IMR-90 (cell line): ENCODE results near the gene RPTOR. TPM values are rescaled to one million over a fixed set of nuclear protein-coding genes. Genes with fewer than 3 reads are reported as not detected.

ENCODE experiments used
- ATAC-seq: fragments of 200-7000 bp; cut with Tn5 transposase; 2 replicates; pipeline ENCODE4 v1.9.1; 2020; ENCODE audit warnings: low read depth, mild to moderate bottlenecking, moderate library complexity
- BruUV-seq: library from RNA; stranded (reverse); fragments of 400-500 nt; replicated peaks from 2 replicates; lab custom pipeline; 2021; lab: Mats Ljungman, UMichigan
- CTCF ChIA-PET: fragments of 300-600 bp; formaldehyde crosslinking; extraction: SDS; loops from one replicate; lab custom pipeline; 2021; ENCODE audit warnings: antibody characterized with exemption; lab: Yijun Ruan, JAX
- POLR2A ChIA-PET: fragments of 300-600 bp; sonication (Branson Sonifier 250); formaldehyde crosslinking; loops from one replicate; lab custom pipeline; 2022; ENCODE audit warnings: antibody characterized with exemption; ENCODE audit not compliant: unreplicated experiment; lab: Charles Lee
- DNase-seq: peaks from one replicate; pipeline ENCODE4 v3.0.0; 2013
- H2AFZ ChIP-seq: replicated peaks from 2 replicates; pipeline ENCODE3; 2013; ENCODE audit warnings: low read length, mild to moderate bottlenecking; ENCODE audit not compliant: poor library complexity
- H2AK5ac ChIP-seq: 2 replicates; pipeline ENCODE4 v1.6.1; 2013; ENCODE audit warnings: low read depth, low read length, inconsistent platforms
- H2AK9ac ChIP-seq: replicated peaks from 2 replicates; pipeline ENCODE3; 2013; ENCODE audit warnings: mild to moderate bottlenecking, low read depth, low read length, moderate library complexity; ENCODE audit not compliant: poor library complexity
- H2BK120ac ChIP-seq: 2 replicates; pipeline ENCODE4 v1.6.1; 2013; ENCODE audit warnings: low read depth, low read length, inconsistent platforms
- H2BK15ac ChIP-seq: 3 replicates; pipeline ENCODE4 v1.6.1; 2013; ENCODE audit warnings: low read depth, low read length, inconsistent platforms
- H2BK20ac ChIP-seq: 2 replicates; pipeline ENCODE4 v1.6.1; 2013; ENCODE audit warnings: low read depth, mild to moderate bottlenecking, inconsistent platforms, low read length, moderate library complexity
- H2BK5ac ChIP-seq: 2 replicates; pipeline ENCODE4 v1.6.1; 2013; ENCODE audit warnings: mild to moderate bottlenecking, low read depth, low read length, inconsistent platforms; ENCODE audit not compliant: poor library complexity, severe bottlenecking
- H3K14ac ChIP-seq: replicated peaks from 2 replicates; pipeline ENCODE4 v1.6.1; 2013; ENCODE audit warnings: low read depth, low read length, inconsistent platforms
- H3K18ac ChIP-seq: 2 replicates; pipeline ENCODE4 v1.6.1; 2013; ENCODE audit warnings: low read depth, low read length, control low read depth
- H3K23ac ChIP-seq: 2 replicates; pipeline ENCODE4 v1.6.1; 2013; ENCODE audit warnings: low read depth, low read length, inconsistent platforms
- H3K27ac ChIP-seq: 2 replicates; pipeline ENCODE4 v1.5.1; 2013; ENCODE audit warnings: mild to moderate bottlenecking, control low read depth, low read length; ENCODE audit not compliant: insufficient read depth
- H3K27me3 ChIP-seq: 2 replicates; pipeline ENCODE4 v1.6.1; 2013; ENCODE audit warnings: low read length; ENCODE audit not compliant: control insufficient read depth, insufficient read depth
- H3K36me3 ChIP-seq: 2 replicates; pipeline ENCODE4 v1.6.1; 2013; ENCODE audit warnings: low read length, mixed read lengths; ENCODE audit not compliant: control insufficient read depth, insufficient read depth
- H3K4ac ChIP-seq: 2 replicates; pipeline ENCODE4 v1.6.1; 2013; ENCODE audit warnings: low read depth, low read length, inconsistent platforms
- H3K4me1 ChIP-seq: 2 replicates; pipeline ENCODE4 v1.6.1; 2013; ENCODE audit warnings: low read length, mixed read lengths; ENCODE audit not compliant: control insufficient read depth, insufficient read depth
- H3K4me2 ChIP-seq: 2 replicates; pipeline ENCODE4 v1.6.1; 2013; ENCODE audit warnings: low read depth, mild to moderate bottlenecking, control low read depth, low read length, moderate library complexity
- H3K4me3 ChIP-seq: 2 replicates; pipeline ENCODE4 v1.5.1; 2013; ENCODE audit warnings: low read depth, mild to moderate bottlenecking, control low read depth, low read length, moderate library complexity; ENCODE audit not compliant: insufficient read depth
- H3K56ac ChIP-seq: 2 replicates; pipeline ENCODE4 v1.6.1; 2013; ENCODE audit warnings: low read length, inconsistent platforms; ENCODE audit not compliant: insufficient read depth; ENCODE audit errors: extremely low read depth
- H3K79me1 ChIP-seq, 2 experiments: 2 replicates each; pipeline ENCODE4 v1.6.1; 2013; ENCODE audit warnings: low read length in 2 of 2, inconsistent platforms in 1 of 2, low read depth in 1 of 2
- H3K9ac ChIP-seq: 2 replicates; pipeline ENCODE4 v1.6.1; 2013; ENCODE audit warnings: low read depth, low read length, control low read depth
- H3K9me1 ChIP-seq: 2 replicates; pipeline ENCODE4 v1.6.1; 2013; ENCODE audit warnings: low read length, inconsistent platforms; ENCODE audit not compliant: insufficient read depth
- H3K9me3 ChIP-seq: 2 replicates; pipeline ENCODE4 v1.6.1; 2013; ENCODE audit warnings: low read length; ENCODE audit not compliant: control insufficient read depth, insufficient read depth
- H4K20me1 ChIP-seq: 2 replicates; pipeline ENCODE4 v1.6.1; 2013; ENCODE audit warnings: low read length, inconsistent platforms; ENCODE audit not compliant: insufficient read depth
- H4K5ac ChIP-seq: 2 replicates; pipeline ENCODE4 v1.6.1; 2013; ENCODE audit warnings: mild to moderate bottlenecking, low read depth, low read length, control low read depth
- H4K8ac ChIP-seq, 2 experiments: 2 replicates each; pipeline ENCODE4 v1.6.1; 2013; ENCODE audit warnings: low read depth in 2 of 2, low read length in 2 of 2, control low read depth in 1 of 2, inconsistent platforms in 1 of 2
- H4K91ac ChIP-seq: 2 replicates; pipeline ENCODE4 v1.6.1; 2013; ENCODE audit warnings: low read depth, low read length, inconsistent platforms; ENCODE audit not compliant: insufficient read depth
- BHLHE40 ChIP-seq: fragments of 150-350 bp; IDR thresholded peaks from 2 replicates; pipeline ENCODE4 v1.6.1; 2016; ENCODE audit warnings: mild to moderate bottlenecking, low read depth, low read length
- CEBPB ChIP-seq: IDR thresholded peaks from 2 replicates; pipeline ENCODE4 v1.6.1; 2012; ENCODE audit warnings: low read depth, low read length, improper control_type of control experiment
- CHD1 ChIP-seq: IDR thresholded peaks from 2 replicates; pipeline ENCODE4 v1.6.1; 2012; ENCODE audit warnings: low read depth, low read length, improper control_type of control experiment
- CTCF ChIP-seq: conservative IDR thresholded peaks from 2 replicates; pipeline ENCODE4 v1.5.1; 2012; ENCODE audit warnings: mild to moderate bottlenecking, low read depth, low read length, improper control_type of control experiment
- ELK1 ChIP-seq: fragments of 150-350 bp; IDR thresholded peaks from 2 replicates; pipeline ENCODE4 v1.6.1; 2016; ENCODE audit warnings: low read depth, mild to moderate bottlenecking, low read length, moderate library complexity, borderline replicate concordance
- FOS ChIP-seq: fragments of 150-350 bp; IDR thresholded peaks from 2 replicates; pipeline ENCODE4 v1.6.1; 2016; ENCODE audit warnings: low read depth, low read length
- MAFK ChIP-seq: IDR thresholded peaks from 2 replicates; pipeline ENCODE4 v1.6.1; 2012; ENCODE audit warnings: low read depth, low read length, improper control_type of control experiment
- MAZ ChIP-seq: IDR thresholded peaks from 2 replicates; pipeline ENCODE4 v1.6.1; 2012; ENCODE audit warnings: low read depth, mild to moderate bottlenecking, low read length, improper control_type of control experiment, moderate library complexity, borderline replicate concordance
- MXI1 ChIP-seq: IDR thresholded peaks from 2 replicates; pipeline ENCODE4 v1.6.1; 2012; ENCODE audit warnings: low read depth, mild to moderate bottlenecking, low read length, moderate library complexity, borderline replicate concordance
- NFE2L2 ChIP-seq: fragments of 150-350 bp; IDR thresholded peaks from 2 replicates; pipeline ENCODE4 v1.6.1; 2016; ENCODE audit warnings: low read depth, mild to moderate bottlenecking, low read length
- POLR2A ChIP-seq: IDR thresholded peaks from 2 replicates; pipeline ENCODE4 v1.6.1; 2012; ENCODE audit warnings: mild to moderate bottlenecking, low read depth, low read length
- RAD21 ChIP-seq: IDR thresholded peaks from 2 replicates; pipeline ENCODE4 v1.6.1; 2012; ENCODE audit warnings: low read length, improper control_type of control experiment
- RCOR1 ChIP-seq: IDR thresholded peaks from 2 replicates; pipeline ENCODE4 v1.6.1; 2012; ENCODE audit warnings: mild to moderate bottlenecking, low read length, improper control_type of control experiment; ENCODE audit not compliant: insufficient replicate concordance
- RFX5 ChIP-seq: IDR thresholded peaks from 2 replicates; pipeline ENCODE4 v1.8.0; 2012; ENCODE audit warnings: low read depth, mild to moderate bottlenecking, low read length, moderate library complexity
- SMC3 ChIP-seq: fragments of 150-350 bp; IDR thresholded peaks from 2 replicates; pipeline ENCODE4 v1.6.1; 2016; ENCODE audit warnings: low read depth, mild to moderate bottlenecking, antibody characterized with exemption, low read length, moderate library complexity
- USF2 ChIP-seq: fragments of 150-350 bp; IDR thresholded peaks from 2 replicates; pipeline ENCODE4 v1.6.1; 2017; ENCODE audit warnings: mild to moderate bottlenecking, antibody characterized with exemption, low read length, low read depth
- dilution Hi-C: fragments of 300-500 bp; cut with HindIII; formaldehyde crosslinking; loops from one replicate; pipeline ENCODE4 v1.14.3; 2018; ENCODE audit warnings: low sequenced_read_pairs; ENCODE audit not compliant: unreplicated experiment
- in situ Hi-C: fragments of 300-500 bp; cut with MboI; formaldehyde crosslinking; loops from 3 replicates; pipeline ENCODE4 v1.14.3; 2019; ENCODE audit warnings: low sequenced_read_pairs, inconsistent platforms, mixed read lengths
- intact Hi-C: fragments of 100-400 bp; cut with micrococcal nuclease; formaldehyde crosslinking; loops from 2 replicates; pipeline ENCODE4 v1.10.0; 2022
- polyA plus RNA-seq, 3 experiments: library from polyadenylated mRNA; depleted of rRNA; stranded (reverse); fragments of >200 nt; gene quantifications; 2 replicates each; pipeline ENCODE4 v1.2.3, GENCODE V29; 2012; ENCODE audit warnings: low replicate concordance in 1 of 3
- total RNA-seq: library from RNA; depleted of rRNA; stranded (reverse); fragments of >200 nt; gene quantifications from 2 replicates; pipeline ENCODE4 v1.2.3, GENCODE V29; 2012

RPTOR gene
- total and polyA plus RNA-seq, 2 of the 4 experiments (the other 2 are of a cell fraction): 10.8 to 14.7 TPM

GRCh38 chr17:80568246-80568645 is 23.6 kb downstream of the RPTOR start:
- Histone ChIP-seq H4K91ac (no peak overlapping the region), H3K79me1 (peaks cover 35 to 59% of the 10 kb centered on the region in 2 experiments), H3K14ac (no peak overlapping the region), H3K4me1 (no peaks in the 10 kb centered on the region), H2AFZ (no peak overlapping the region), H3K4me3 (no peak overlapping the region), H3K56ac (no peak overlapping the region), H2BK120ac (no peak overlapping the region), H2BK20ac (no peak overlapping the region), H3K9me3 (no peaks in the 10 kb centered on the region), H3K18ac (no peak overlapping the region), H4K20me1 (peaks cover 20% of the 10 kb centered on the region), H2AK5ac (no peak overlapping the region), H4K8ac (no peak overlapping the region), H2BK5ac (no peak overlapping the region), H2AK9ac (no peak overlapping the region), H3K27ac (no peak overlapping the region), H4K5ac (no peak overlapping the region), H3K9ac (no peak overlapping the region), H3K23ac (no peak overlapping the region), H3K27me3 (no peaks in the 10 kb centered on the region), H2BK15ac (no peak overlapping the region), H3K36me3 (no peaks in the 10 kb centered on the region), H3K4me2 (no peak overlapping the region), H3K4ac (no peak overlapping the region), H3K9me1 (peaks cover 5% of the 10 kb centered on the region)
- POLR2A ChIA-PET: no interaction called here
- ATAC-seq: no peak
- no TSS peak for BruUV-seq
- TF ChIP-seq RFX5: no peak
- no peak for TF ChIP-seq RAD21
- no peak for TF ChIP-seq BHLHE40
- TF ChIP-seq FOS: no peak
- TF ChIP-seq POLR2A: no peak
- TF ChIP-seq RCOR1: no peak
- no peak for TF ChIP-seq MAZ
- no peak for TF ChIP-seq MAFK
- no peak for TF ChIP-seq SMC3
- no peak for TF ChIP-seq USF2
- no peak for TF ChIP-seq CHD1
- no peak for TF ChIP-seq CEBPB
- no peak for TF ChIP-seq MXI1
- TF ChIP-seq ELK1: no peak
- no peak for TF ChIP-seq CTCF
- TF ChIP-seq NFE2L2: no peak
- intact Hi-C loops (no loop called here), in situ Hi-C loops (no loop called here), dilution Hi-C loops (no loop called here)
- no peak for DNase-seq
- CTCF ChIA-PET: no interaction called here
